Omental fat pad (tissue), 4 donors: ENCODE data around the gene PDE4D. TPM values are rescaled to one million over a fixed set of nuclear protein-coding genes. Genes with fewer than 3 reads are reported as not detected.

Source experiments
- ATAC-seq: fragments of 150-250 bp; one replicate; pipeline ENCODE4 v1.9.1; 2016; ENCODE audit warnings: mild to moderate bottlenecking, moderate library complexity; ENCODE audit not compliant: low FRiP score
- DNase-seq: peaks from one replicate; pipeline ENCODE4 v3.0.0-alpha.2; 2019; ENCODE audit warnings: low spot score
- total RNA-seq, 4 donors: library from RNA; depleted of rRNA; stranded (reverse); fragments of >200 nt; gene quantifications; one replicate each; pipeline ENCODE4 v1.1.0, GENCODE V29; 2016
- TF ChIP-seq, protein P1 (sequence below), 3 donors: fragments of 450-650 bp; IDR thresholded peaks; one replicate each; pipeline ENCODE4 v1.5.1; 2016 to 2017; ENCODE audit warnings: antibody characterized with exemption in 3 of 3, mild to moderate bottlenecking in 3 of 3, moderate library complexity in 2 of 3

PDE4D gene
- total RNA-seq, 4 donors from 2014 or later: 32.5 to 94.8 (median 43.2) TPM

DNA sequence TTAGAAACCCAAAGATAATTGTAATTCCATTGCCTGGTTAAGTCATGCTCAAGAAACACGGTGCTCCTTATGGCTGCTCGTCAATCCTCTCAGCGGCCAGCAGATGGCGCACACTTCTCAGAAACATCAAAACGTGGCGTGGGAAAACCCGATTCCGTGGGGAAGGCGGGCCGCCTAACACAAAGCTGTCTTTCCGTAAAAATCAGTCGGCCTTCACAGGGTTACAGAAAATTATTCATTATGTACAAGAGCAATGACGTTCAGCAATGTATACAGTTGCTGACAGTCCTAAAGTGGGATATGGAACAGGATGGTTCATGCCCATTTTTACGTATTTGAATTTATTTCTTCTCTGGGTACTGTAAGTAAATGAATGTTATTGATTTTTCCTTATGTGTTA, 83.5 kb downstream of the PDE4D start:
- ATAC-seq (peak; percentile 62), DNase-seq (peak; percentile 46)
- TF ChIP-seq, protein P1, sequence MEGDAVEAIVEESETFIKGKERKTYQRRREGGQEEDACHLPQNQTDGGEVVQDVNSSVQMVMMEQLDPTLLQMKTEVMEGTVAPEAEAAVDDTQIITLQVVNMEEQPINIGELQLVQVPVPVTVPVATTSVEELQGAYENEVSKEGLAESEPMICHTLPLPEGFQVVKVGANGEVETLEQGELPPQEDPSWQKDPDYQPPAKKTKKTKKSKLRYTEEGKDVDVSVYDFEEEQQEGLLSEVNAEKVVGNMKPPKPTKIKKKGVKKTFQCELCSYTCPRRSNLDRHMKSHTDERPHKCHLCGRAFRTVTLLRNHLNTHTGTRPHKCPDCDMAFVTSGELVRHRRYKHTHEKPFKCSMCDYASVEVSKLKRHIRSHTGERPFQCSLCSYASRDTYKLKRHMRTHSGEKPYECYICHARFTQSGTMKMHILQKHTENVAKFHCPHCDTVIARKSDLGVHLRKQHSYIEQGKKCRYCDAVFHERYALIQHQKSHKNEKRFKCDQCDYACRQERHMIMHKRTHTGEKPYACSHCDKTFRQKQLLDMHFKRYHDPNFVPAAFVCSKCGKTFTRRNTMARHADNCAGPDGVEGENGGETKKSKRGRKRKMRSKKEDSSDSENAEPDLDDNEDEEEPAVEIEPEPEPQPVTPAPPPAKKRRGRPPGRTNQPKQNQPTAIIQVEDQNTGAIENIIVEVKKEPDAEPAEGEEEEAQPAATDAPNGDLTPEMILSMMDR (IDR thresholded peaks at IDR 0.05): peak in 1 of 3 donors; percentile 50

GRCh38 chr5:59807806-59808205, 85.7 kb downstream of the PDE4D start:
- TF ChIP-seq, protein P1 (IDR thresholded peaks at IDR 0.05): no peak
- DNase-seq: no peak

DNA sequence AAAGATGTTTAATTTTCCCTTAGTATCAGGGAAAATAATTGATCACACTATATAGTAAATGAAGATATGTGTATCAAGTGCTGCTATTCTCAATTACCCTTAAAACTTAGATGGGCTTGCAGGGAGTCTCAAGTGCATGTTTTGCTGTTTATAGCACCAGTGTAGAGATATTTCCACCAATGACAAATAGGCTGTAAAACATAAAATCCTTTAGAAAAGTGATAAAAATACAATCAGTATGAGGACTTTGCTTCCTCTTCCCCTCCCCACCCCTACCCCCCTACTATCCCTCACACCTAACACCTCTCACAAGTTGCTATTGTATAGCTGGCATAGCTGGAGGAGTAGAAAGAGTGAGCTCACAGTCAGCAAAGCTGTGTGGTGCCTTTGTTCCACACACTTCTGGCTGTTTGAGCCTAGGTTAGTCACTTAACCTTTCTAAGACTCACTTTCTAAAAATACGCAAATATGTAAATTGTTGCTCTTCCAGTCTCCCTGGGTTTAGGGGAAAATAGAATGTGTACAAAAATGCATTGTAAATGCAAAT, 93.1 kb downstream of the PDE4D start:
- DNase-seq (no peak), ATAC-seq (peak; percentile 26)

More at GRCh38 chr5:59807806-59808205, 85.7 kb downstream of the PDE4D start:
- no peak for ATAC-seq

DNA sequence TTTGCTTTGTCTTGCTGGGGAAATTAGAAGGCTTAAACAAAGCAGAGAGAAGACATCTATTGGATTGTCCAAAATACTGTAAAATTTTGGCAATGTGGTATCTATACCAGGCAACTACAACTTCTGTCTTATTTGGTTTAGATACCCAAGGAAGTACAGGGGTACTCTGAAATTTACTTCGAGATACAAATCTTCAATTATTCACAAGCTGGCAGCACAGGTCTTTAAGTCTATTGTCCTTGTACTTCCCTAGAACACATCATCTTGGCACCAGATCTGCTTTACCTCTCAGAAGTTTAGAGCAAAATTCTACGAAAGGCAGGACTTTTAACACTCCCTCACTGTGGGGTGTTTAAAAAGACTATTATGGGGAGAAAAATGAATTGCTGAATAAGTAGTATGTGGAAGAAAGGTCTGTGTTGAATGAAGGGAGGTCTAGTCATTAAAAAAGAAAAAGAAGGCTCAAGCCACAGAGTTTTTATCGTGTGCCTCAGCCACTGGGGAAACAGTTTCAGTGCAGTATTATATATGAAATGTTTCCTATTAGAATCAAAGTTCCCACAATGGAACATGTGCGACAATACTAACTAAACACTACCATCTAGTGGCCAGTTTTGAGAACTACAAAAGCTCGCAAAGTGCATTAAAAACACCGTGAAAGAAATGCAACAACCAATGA, 93.7 kb downstream of the PDE4D start:
- DNase-seq: no peak
- ATAC-seq: peak; percentile 85
- TF ChIP-seq, protein P1 (IDR thresholded peaks at IDR 0.05): peak in 2 of 3 donors; percentile 38 to 65

More for the DNA sequence above, 93.1 kb downstream of the PDE4D start:
- TF ChIP-seq, protein P1 (IDR thresholded peaks at IDR 0.05): no peak

GRCh38 chr5:59798862-59799667, 94.5 kb downstream of the PDE4D start:
- ATAC-seq: no peak

DNA sequence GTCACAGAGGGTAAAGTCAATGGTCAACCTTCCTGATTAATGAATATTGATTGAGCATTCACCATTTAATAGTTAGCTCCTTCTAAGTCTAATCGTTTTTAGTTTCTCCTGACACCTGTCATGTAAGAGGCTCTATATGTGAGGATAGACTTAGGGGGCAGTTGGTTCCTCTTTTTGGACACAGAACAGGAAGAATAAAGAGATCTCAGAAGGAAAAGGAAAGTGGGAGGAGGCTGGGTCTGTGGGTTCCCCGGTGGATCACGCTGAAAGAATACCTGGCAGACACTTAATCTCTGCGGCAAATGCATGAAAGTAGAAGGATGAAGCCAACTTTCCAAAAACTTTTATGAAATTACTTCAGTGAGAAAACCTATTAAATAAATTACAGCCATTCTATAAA, 98.4 kb downstream of the PDE4D start:
- no peak for ATAC-seq
- DNase-seq: no peak
- TF ChIP-seq, protein P1 (IDR thresholded peaks at IDR 0.05): no peak

More at GRCh38 chr5:59798862-59799667, 94.5 kb downstream of the PDE4D start:
- no peak for DNase-seq
- TF ChIP-seq, protein P1 (IDR thresholded peaks at IDR 0.05): no peak
